Left ventricle myocardium inferior (tissue), 1 donor: ENCODE data around the gene MRPS2. TPM values are rescaled to one million over a fixed set of nuclear protein-coding genes. Genes with fewer than 3 reads are reported as not detected.

Source experiments
- DNase-seq: peaks from one replicate; pipeline ENCODE4 v3.0.0-alpha.2; 2020
- H3K27ac ChIP-seq: fragments of 200-600 bp; replicated peaks from 2 replicates; pipeline ENCODE4 v1.8.0; 2021
- H3K27me3 ChIP-seq: fragments of 200-600 bp; 2 replicates; pipeline ENCODE4 v1.8.0; 2021; ENCODE audit warnings: low read depth
- H3K36me3 ChIP-seq: fragments of 200-600 bp; 2 replicates; pipeline ENCODE4 v1.8.0; 2021
- H3K4me1 ChIP-seq: fragments of 200-600 bp; 2 replicates; pipeline ENCODE4 v1.8.0; 2021
- H3K4me3 ChIP-seq: fragments of 200-600 bp; 2 replicates; pipeline ENCODE4 v1.8.0; 2021; ENCODE audit warnings: mild to moderate bottlenecking, moderate library complexity
- H3K9me3 ChIP-seq: fragments of 200-600 bp; replicated peaks from 2 replicates; pipeline ENCODE4 v1.8.0; 2021
- intact Hi-C: fragments of 100-400 bp; cut with micrococcal nuclease; formaldehyde crosslinking; loops from one replicate; pipeline ENCODE4 v1.11.0; 2022
- total RNA-seq: library from RNA; stranded (reverse); fragmentation: NEBNext Ultra II Directional; extraction: Animal tissue kit (Norgen Biotek cat#: 25700); gene quantifications from one replicate; pipeline ENCODE4 v1.2.1, GENCODE V29; 2021
- TF ChIP-seq, protein P1 (sequence below): fragments of 200-600 bp; IDR thresholded peaks from 2 replicates; pipeline ENCODE4 v1.8.0; 2021; ENCODE audit warnings: antibody characterized with exemption, mild to moderate bottlenecking, borderline replicate concordance
- donor health status: DM: no; HTN: yes; CAD: no; lungs with severe emphysema.

Gene MRPS2
- total RNA-seq, 1 donor from 2014 or later, result 42.6 TPM

DNA sequence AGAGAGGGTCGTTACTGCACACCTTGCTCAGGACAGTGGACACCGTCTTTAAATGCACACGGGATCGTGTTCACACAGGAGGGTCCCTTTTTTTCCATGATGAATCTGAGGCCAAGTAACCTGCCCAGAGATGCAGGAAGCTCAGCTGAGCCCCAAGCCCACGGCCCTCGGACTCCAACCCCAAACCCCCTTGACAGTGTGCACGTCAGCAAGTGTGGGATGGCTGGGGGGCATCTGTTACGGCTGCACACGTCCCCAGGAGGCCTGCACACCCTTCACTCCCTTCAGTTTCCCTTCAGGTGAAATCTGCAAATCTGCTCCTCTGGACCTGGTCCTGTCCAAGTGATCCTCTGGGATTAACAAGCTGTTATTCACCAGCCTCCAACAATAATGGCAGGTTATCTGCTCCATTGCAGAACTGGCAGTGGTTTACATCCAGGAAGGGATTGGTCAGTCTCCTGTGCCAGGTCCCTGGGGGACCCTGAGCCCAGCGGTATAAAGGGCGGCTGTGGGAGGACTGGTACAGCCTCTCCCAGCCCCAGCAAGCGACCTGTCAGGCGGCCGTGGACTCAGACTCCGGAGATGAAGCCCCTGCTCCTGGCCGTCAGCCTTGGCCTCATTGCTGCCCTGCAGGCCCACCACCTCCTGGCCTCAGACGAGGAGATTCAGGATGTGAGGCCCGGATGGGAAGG lies 20.6 kb downstream of the MRPS2 start, which contains the start of gene LCN1:
Gene LCN1, plus strand, starts transcription at position 525 of the 692 bp plus-strand sequence. Its CDS starts 58 bp downstream, at position 583.
- no peak within 1 kb of the TSS for H3K4me3 ChIP-seq
- peaks cover 50% of the 10 kb centered on the region for H3K27me3 ChIP-seq
- TF ChIP-seq, protein P1, sequence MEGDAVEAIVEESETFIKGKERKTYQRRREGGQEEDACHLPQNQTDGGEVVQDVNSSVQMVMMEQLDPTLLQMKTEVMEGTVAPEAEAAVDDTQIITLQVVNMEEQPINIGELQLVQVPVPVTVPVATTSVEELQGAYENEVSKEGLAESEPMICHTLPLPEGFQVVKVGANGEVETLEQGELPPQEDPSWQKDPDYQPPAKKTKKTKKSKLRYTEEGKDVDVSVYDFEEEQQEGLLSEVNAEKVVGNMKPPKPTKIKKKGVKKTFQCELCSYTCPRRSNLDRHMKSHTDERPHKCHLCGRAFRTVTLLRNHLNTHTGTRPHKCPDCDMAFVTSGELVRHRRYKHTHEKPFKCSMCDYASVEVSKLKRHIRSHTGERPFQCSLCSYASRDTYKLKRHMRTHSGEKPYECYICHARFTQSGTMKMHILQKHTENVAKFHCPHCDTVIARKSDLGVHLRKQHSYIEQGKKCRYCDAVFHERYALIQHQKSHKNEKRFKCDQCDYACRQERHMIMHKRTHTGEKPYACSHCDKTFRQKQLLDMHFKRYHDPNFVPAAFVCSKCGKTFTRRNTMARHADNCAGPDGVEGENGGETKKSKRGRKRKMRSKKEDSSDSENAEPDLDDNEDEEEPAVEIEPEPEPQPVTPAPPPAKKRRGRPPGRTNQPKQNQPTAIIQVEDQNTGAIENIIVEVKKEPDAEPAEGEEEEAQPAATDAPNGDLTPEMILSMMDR, result no peak
- H3K36me3 ChIP-seq, result no peaks in the 10 kb centered on the region
- H3K4me1 ChIP-seq, result no peaks in the 10 kb centered on the region
- no peak within 1 kb of the TSS for H3K27ac ChIP-seq
- H3K9me3 ChIP-seq, result no peaks in the 10 kb centered on the region
- intact Hi-C loops, result no loop called here
- DNase-seq, result no peak

DNA sequence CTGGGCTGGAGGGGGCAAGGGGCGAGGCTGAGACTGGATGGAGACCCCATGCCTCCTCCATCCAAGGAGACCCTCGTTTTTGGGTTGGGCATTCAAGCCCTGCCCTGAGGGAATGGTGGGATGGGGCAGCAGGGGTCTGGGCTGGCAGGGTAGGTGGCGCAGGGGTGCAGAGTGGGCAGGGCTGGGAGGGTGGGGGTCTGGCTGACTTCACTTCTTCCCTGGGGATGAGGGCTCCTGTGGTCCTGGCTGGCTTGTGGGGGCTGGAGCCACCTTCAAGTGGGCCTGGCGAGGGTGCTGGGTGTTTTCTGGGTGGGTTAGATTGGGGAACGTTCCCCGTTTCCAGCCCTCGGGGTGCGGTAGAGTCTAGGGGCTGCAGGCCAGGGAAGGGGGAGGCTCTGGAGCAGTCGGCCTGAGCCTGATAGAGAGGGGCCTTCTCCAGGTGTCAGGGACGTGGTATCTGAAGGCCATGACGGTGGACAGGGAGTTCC lies 21.2 kb downstream of the MRPS2 start:
- H3K4me1 ChIP-seq, result no peaks in the 10 kb centered on the region
- no peaks in the 10 kb centered on the region for H3K36me3 ChIP-seq
- H3K27ac ChIP-seq, result no peak overlapping the region
- intact Hi-C loops, result no loop called here
- H3K4me3 ChIP-seq, result no peak overlapping the region
- peaks cover 56% of the 10 kb centered on the region for H3K27me3 ChIP-seq
- H3K9me3 ChIP-seq, result no peaks in the 10 kb centered on the region
- no peak for DNase-seq
- TF ChIP-seq, protein P1, result no peak

DNA sequence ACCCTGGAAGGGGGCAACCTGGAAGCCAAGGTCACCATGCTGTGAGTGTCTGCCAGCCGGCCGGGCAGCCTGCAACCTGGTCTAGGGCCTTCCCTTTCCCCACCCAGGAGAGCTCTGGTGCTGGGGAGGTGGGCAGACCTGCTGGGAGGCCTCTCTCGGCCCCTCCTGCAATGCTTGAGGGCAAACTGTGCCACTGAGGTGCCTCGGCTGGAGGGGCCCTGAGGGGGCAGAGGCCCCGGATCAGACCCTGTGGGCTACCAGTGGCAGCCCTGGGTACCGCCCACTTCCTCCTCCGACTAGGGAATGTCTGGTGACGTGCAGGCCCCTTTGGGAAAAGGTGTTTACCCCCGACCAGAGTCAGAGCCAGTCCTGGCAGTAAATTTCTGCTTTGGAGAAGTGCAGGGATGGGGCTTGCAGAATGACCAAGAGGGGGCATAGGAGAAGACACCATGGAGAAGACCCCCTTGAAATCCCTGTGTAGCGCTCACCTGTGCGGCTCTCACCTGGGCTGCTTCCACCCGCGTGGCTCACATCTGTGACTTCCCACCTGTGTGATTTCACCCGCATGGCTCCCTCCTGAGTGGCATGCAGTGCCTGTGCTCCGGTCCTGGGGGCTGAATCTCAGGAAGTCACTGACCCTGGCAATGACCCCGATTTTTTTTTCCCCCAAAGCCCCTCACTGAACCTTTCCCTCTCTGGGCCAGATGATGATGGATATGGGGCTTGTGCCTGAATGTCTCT lies 21.8 kb downstream of the MRPS2 start:
- DNase-seq, result no peak
- H3K4me3 ChIP-seq, result no peak overlapping the region
- H3K9me3 ChIP-seq, result no peaks in the 10 kb centered on the region
- H3K27me3 ChIP-seq, result peaks cover 63% of the 10 kb centered on the region
- H3K4me1 ChIP-seq, result no peaks in the 10 kb centered on the region
- intact Hi-C loops, result no loop called here
- H3K27ac ChIP-seq, result no peak overlapping the region
- no peaks in the 10 kb centered on the region for H3K36me3 ChIP-seq
- TF ChIP-seq, protein P1, result no peak

DNA sequence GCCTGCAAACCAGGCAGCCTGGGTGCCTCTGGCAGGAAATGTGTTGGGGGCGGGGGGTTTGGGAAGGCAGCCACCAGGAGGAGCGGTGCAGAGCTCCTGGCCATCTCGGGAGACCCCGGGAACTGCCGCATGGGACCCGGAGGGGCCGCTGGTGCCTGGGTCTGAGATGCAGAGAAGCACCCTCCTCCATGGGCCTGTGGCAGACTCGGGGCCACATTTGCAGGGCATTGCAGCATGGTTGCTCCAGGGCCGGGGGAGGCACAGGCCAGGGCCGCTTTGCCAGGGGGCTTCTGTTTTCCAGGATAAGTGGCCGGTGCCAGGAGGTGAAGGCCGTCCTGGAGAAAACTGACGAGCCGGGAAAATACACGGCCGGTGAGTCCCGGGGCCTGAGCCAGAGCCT lies 22.4 kb downstream of the MRPS2 start:
- TF ChIP-seq, protein P1, result no peak
- Histone ChIP-seq H3K27ac (no peak overlapping the region), H3K9me3 (no peaks in the 10 kb centered on the region), H3K36me3 (no peaks in the 10 kb centered on the region), H3K27me3 (peaks cover 67% of the 10 kb centered on the region), H3K4me1 (no peaks in the 10 kb centered on the region), H3K4me3 (no peak overlapping the region)
- intact Hi-C loops, result no loop called here
- DNase-seq, result no peak

DNA sequence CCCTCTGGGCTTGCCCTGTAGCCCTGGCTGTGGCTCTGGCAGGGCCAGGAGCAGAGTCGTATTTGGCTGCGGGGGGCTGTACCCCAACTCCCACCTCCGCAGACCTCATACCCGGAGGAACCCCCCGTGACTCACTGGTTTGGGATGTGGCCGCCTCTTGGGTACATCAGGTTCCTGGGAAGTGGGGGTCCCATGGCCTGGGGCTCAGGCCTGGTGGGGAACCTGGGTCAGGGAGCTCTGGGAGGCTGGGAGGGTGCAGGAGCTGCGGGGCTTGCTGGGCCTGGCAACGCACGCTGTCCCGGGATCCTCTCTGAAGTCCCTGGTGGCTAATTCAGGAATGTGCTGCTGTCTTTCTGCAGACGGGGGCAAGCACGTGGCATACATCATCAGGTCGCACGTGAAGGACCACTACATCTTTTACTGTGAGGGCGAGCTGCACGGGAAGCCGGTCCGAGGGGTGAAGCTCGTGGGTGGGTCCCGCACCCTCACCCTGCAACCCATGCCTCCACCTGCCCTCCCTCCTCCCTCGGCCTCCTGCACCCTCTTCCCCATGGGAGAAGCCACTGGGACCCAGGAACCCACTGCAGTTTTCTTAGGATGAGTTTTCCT lies 23.1 kb downstream of the MRPS2 start:
- intact Hi-C loops, result no loop called here
- H3K4me1 ChIP-seq, result no peaks in the 10 kb centered on the region
- no peak for DNase-seq
- peaks cover 71% of the 10 kb centered on the region for H3K27me3 ChIP-seq
- H3K9me3 ChIP-seq, result no peaks in the 10 kb centered on the region
- TF ChIP-seq, protein P1, result no peak
- H3K36me3 ChIP-seq, result no peaks in the 10 kb centered on the region
- no peak overlapping the region for H3K4me3 ChIP-seq
- H3K27ac ChIP-seq, result no peak overlapping the region
